Left lung (tissue), 10 donors: ENCODE measurements around the gene CPAMD8. TPM values are rescaled to one million over a fixed set of nuclear protein-coding genes. Genes with fewer than 3 reads are reported as not detected.

Experiments used
- ATAC-seq: fragments of 200-7000 bp; cut with Tn5 transposase; one replicate; pipeline ENCODE4 v1.9.1; 2020; ENCODE audit warnings: moderate library complexity
- DNase-seq, 4 donors: peaks; one replicate each; pipeline ENCODE4 v3.0.0-alpha.2; 2013 to 2020
- H3K27ac ChIP-seq, 2 donors: fragments of 200-600 bp; sonication (generic) in 1 of 2; one replicate each; pipeline versions ENCODE4 v1.5.0 to v1.8.0; 2020 to 2021
- H3K27me3 ChIP-seq, 2 donors: fragments of 200-600 bp; sonication (generic) in 1 of 2; one replicate each; pipeline versions ENCODE4 v1.5.0 to v1.8.0; 2020 to 2021
- H3K36me3 ChIP-seq, 2 donors: fragments of 200-600 bp; sonication (generic) in 1 of 2; one replicate each; pipeline versions ENCODE4 v1.5.0 to v1.8.0; 2020 to 2021
- H3K4me1 ChIP-seq, 2 donors: fragments of 200-600 bp; one replicate each; pipeline ENCODE4 v1.8.0; 2021
- H3K4me3 ChIP-seq, 2 donors: fragments of 200-600 bp; sonication (generic) in 1 of 2; one replicate each; pipeline versions ENCODE4 v1.5.0 to v1.8.0; 2020 to 2021; ENCODE audit warnings: mild to moderate bottlenecking in 1 of 2
- H3K9me3 ChIP-seq, 2 donors: fragments of 200-600 bp; sonication (generic) in 1 of 2; one replicate each; pipeline versions ENCODE4 v1.5.0 to v1.8.0; 2020 to 2021
- CTCF ChIP-seq, 2 donors: fragments of 200-600 bp; sonication (generic) in 1 of 2; IDR thresholded peaks; one replicate each; pipeline versions ENCODE4 v1.5.0 to v1.8.0; 2021; ENCODE audit warnings: antibody characterized with exemption in 2 of 2
- intact Hi-C, 2 donors: fragments of 100-400 bp; cut with DNase I; formaldehyde crosslinking; loops; one replicate each; pipeline versions ENCODE4 v1.11.2 to v1.14.2; 2022
- polyA plus RNA-seq, 6 donors: library from polyadenylated mRNA; unstranded; fragments of 120-200 nt; gene quantifications; one replicate each; pipeline ENCODE4 v1.2.1, GENCODE V29; 2013; ENCODE audit not compliant: insufficient read length in 6 of 6
- total RNA-seq, 2 donors: library from RNA; stranded (reverse); fragmentation: NEBNext Ultra II Directional; extraction: Animal tissue kit (Norgen Biotek cat#: 25700); gene quantifications; one replicate each; pipeline ENCODE4 v1.2.1, GENCODE V29; 2021
- donor health status: DM: no; HTN: yes; CAD: no.
- donor health status: DM: no; HTN: no; CAD: no.

CPAMD8 gene
- total and polyA plus RNA-seq, 8 donors, result 13.1 to 79.9 (median 64.8) TPM

- no peak for TF ChIP-seq CTCF (IDR thresholded peaks at IDR 0.05)
- no peaks in the 10 kb centered on the region for H3K9me3 ChIP-seq
- H3K4me3 ChIP-seq, result peak overlapping the region in 1 of 2 donors; percentile 37
Measured at GRCh38 chr19:16890461-16891184, 136.0 kb downstream of the CPAMD8 start.

GRCh38 chr19:16889883-16890460 is 136.6 kb downstream of the CPAMD8 start:
- ATAC-seq, result no peak
- peaks cover 0 to 39% of the 10 kb centered on the region in 2 donors for H3K4me1 ChIP-seq
- no peaks in the 10 kb centered on the region for H3K9me3 ChIP-seq
- no peak for TF ChIP-seq CTCF (IDR thresholded peaks at IDR 0.05)
- peak overlapping the region in 1 of 2 donors; percentile 37 for H3K4me3 ChIP-seq
- intact Hi-C loops, result no loop called here
- H3K27ac ChIP-seq, result peak overlapping the region; percentile 48 to 80
- DNase-seq, result no peak
- peaks cover 0 to 43% of the 10 kb centered on the region in 2 donors for H3K27me3 ChIP-seq
- no peaks in the 10 kb centered on the region for H3K36me3 ChIP-seq

More at GRCh38 chr19:16890461-16891184, 136.0 kb downstream of the CPAMD8 start:
- ATAC-seq (no peak), DNase-seq (no peak)
- H3K27ac ChIP-seq, result peak overlapping the region in 1 of 2 donors; percentile 80
- intact Hi-C loops, result no loop called here
- peaks cover 0 to 39% of the 10 kb centered on the region in 2 donors for H3K4me1 ChIP-seq
- peaks cover 0 to 49% of the 10 kb centered on the region in 2 donors for H3K27me3 ChIP-seq
- no peaks in the 10 kb centered on the region for H3K36me3 ChIP-seq

- Histone ChIP-seq H3K9me3 (no peaks in the 10 kb centered on the region), H3K4me3 (peak overlapping the region in 1 of 2 donors; percentile 37), H3K27ac (peak overlapping the region; percentile 48 to 80), H3K36me3 (no peaks in the 10 kb centered on the region), H3K4me1 (peaks cover 0 to 39% of the 10 kb centered on the region in 2 donors), H3K27me3 (peaks cover 0 to 43% of the 10 kb centered on the region in 2 donors)
- intact Hi-C loops, result no loop called here
- no peak for TF ChIP-seq CTCF (IDR thresholded peaks at IDR 0.05)
- ATAC-seq, result no peak
- DNase-seq, result no peak
Measured at GRCh38 chr19:16889366-16889882, 137.2 kb downstream of the CPAMD8 start.

- Histone ChIP-seq H3K9me3 (no peaks in the 10 kb centered on the region), H3K36me3 (no peaks in the 10 kb centered on the region), H3K4me1 (peaks cover 0 to 37% of the 10 kb centered on the region in 2 donors), H3K4me3 (peak within 1 kb of the TSS in 1 of 2 donors; percentile 37), H3K27ac (peak within 1 kb of the TSS; percentile 48 to 80), H3K27me3 (peaks cover 0 to 39% of the 10 kb centered on the region in 2 donors)
- intact Hi-C loops, result no loop called here
- ATAC-seq (peak; percentile 6), DNase-seq (peak in 2 of 4 donors; percentile 59 to 75)
- no peak for TF ChIP-seq CTCF (IDR thresholded peaks at IDR 0.05)
Measured at GRCh38 chr19:16888629-16889365, 137.8 kb downstream of the CPAMD8 start, which contains the start of gene F2RL3. F2RL3 (plus strand) TSS chr19:16888999; CDS start chr19:16889190, 191 bp downstream.
